GM13976 (cell line): ENCODE data around the gene SYNGAP1.

Experiments
- DNase-seq: peaks from one replicate; pipeline ENCODE4 v3.0.0; 2012; ENCODE audit warnings: low spot score
- CTCF ChIP-seq: IDR thresholded peaks from 2 replicates; pipeline ENCODE4 v1.5.1; 2012; ENCODE audit warnings: borderline replicate concordance, mild to moderate bottlenecking; ENCODE audit not compliant: insufficient read depth; ENCODE audit errors: extremely low read depth, missing control alignments, control extremely low read depth
- in situ Hi-C: fragments of 300-500 bp; cut with MboI; formaldehyde crosslinking; loops from one replicate; pipeline ENCODE4 v1.12.0; 2022; ENCODE audit warnings: low sequenced_read_pairs, mixed read lengths, inconsistent platforms; ENCODE audit not compliant: unreplicated experiment

The SYNGAP1 gene

GRCh38 chr6:33434961-33435360, 15.1 kb downstream of the SYNGAP1 start:
- no peak for DNase-seq
- in situ Hi-C loops: no loop called here
- no peak for TF ChIP-seq CTCF

- in situ Hi-C loops: no loop called here
- no peak for TF ChIP-seq CTCF
- peak; percentile 9 for DNase-seq
Observed at GRCh38 chr6:33437666-33438065, 17.8 kb downstream of the SYNGAP1 start.

- peak; percentile 10 for DNase-seq
- in situ Hi-C loops: no loop called here
- no peak for TF ChIP-seq CTCF
Observed at GRCh38 chr6:33438978-33439594, 19.2 kb downstream of the SYNGAP1 start.

- peak; percentile 15 for DNase-seq
- in situ Hi-C loops: no loop called here
- no peak for TF ChIP-seq CTCF
Observed at GRCh38 chr6:33439956-33440648, 20.2 kb downstream of the SYNGAP1 start.

GRCh38 chr6:33440649-33441309, 20.9 kb downstream of the SYNGAP1 start:
- in situ Hi-C loops: no loop called here
- peak; percentile 9 for DNase-seq
- no peak for TF ChIP-seq CTCF

- peak; percentile 18 for DNase-seq
- TF ChIP-seq CTCF: no peak
- in situ Hi-C loops: no loop called here
Observed at GRCh38 chr6:33441457-33441856, 21.6 kb downstream of the SYNGAP1 start.
